DND-41 (cell line): ENCODE measurements around the gene ASPA.

Experiments
- ATAC-seq: fragments of 200-7000 bp; cut with Tn5 transposase; 3 replicates; pipeline ENCODE4 v1.9.1; 2021; ENCODE audit warnings: low read depth; ENCODE audit not compliant: insufficient read depth
- DNase-seq: peaks from one replicate; pipeline ENCODE4 v3.0.0-alpha.2; 2020
- H2AFZ ChIP-seq: 2 replicates; pipeline ENCODE4 v1.6.0; 2012; ENCODE audit warnings: low read depth, low read length
- H3K27ac ChIP-seq: 2 replicates; pipeline ENCODE4 v1.5.1; 2012; ENCODE audit warnings: low read length, inconsistent platforms
- H3K27me3 ChIP-seq: fragments of 200-600 bp; sonication (generic); 2 replicates; pipeline ENCODE4 v1.6.0; 2012; ENCODE audit warnings: low read length, mild to moderate bottlenecking, inconsistent platforms; ENCODE audit not compliant: insufficient read depth, poor library complexity
- H3K36me3 ChIP-seq: 2 replicates; pipeline ENCODE4 v1.5.1; 2012; ENCODE audit warnings: low read length, inconsistent platforms; ENCODE audit not compliant: insufficient read depth
- H3K4me1 ChIP-seq: 2 replicates; pipeline ENCODE4 v1.5.1; 2012; ENCODE audit warnings: mild to moderate bottlenecking, low read length; ENCODE audit not compliant: insufficient read depth
- H3K4me2 ChIP-seq: 2 replicates; pipeline ENCODE4 v1.6.0; 2012; ENCODE audit warnings: mild to moderate bottlenecking, moderate library complexity, low read length, inconsistent platforms; ENCODE audit not compliant: insufficient read depth
- H3K4me3 ChIP-seq, 2 experiments: fragments of 200-600 bp in 1 of 2; shearing (Covaris generic) in 1 of 2; 2 replicates each; pipeline ENCODE4 v1.5.1; 2012 to 2016; ENCODE audit warnings: inconsistent platforms in 2 of 2, low read length in 2 of 2, mild to moderate bottlenecking in 2 of 2, low read depth in 1 of 2, moderate library complexity in 1 of 2
- H3K79me2 ChIP-seq: 2 replicates; pipeline ENCODE4 v1.6.0; 2012; ENCODE audit warnings: low read length, inconsistent platforms; ENCODE audit not compliant: insufficient read depth
- H3K9ac ChIP-seq: 2 replicates; pipeline ENCODE4 v1.6.0; 2012; ENCODE audit warnings: low read depth, mild to moderate bottlenecking, inconsistent platforms, low read length, moderate library complexity
- H3K9me3 ChIP-seq: 2 replicates; pipeline ENCODE4 v1.5.1; 2012; ENCODE audit warnings: low read length, moderate library complexity, mild to moderate bottlenecking, inconsistent platforms; ENCODE audit not compliant: insufficient read depth, severe bottlenecking
- H4K20me1 ChIP-seq: 2 replicates; pipeline ENCODE4 v1.6.0; 2012; ENCODE audit warnings: low read length; ENCODE audit not compliant: insufficient read depth
- EZH2 ChIP-seq: IDR thresholded peaks from 3 replicates; pipeline ENCODE4 v1.6.1; 2012; ENCODE audit warnings: borderline replicate concordance, low read depth, mild to moderate bottlenecking, moderate library complexity, low read length, inconsistent platforms; ENCODE audit not compliant: severe bottlenecking
- TF ChIP-seq, protein P1 (sequence below): IDR thresholded peaks from 2 replicates; pipeline ENCODE4 v1.5.1; 2012; ENCODE audit warnings: borderline replicate concordance, low read length, moderate library complexity, mild to moderate bottlenecking; ENCODE audit not compliant: poor library complexity, severe bottlenecking; ENCODE audit errors: extremely low read depth

The ASPA gene

DNA sequence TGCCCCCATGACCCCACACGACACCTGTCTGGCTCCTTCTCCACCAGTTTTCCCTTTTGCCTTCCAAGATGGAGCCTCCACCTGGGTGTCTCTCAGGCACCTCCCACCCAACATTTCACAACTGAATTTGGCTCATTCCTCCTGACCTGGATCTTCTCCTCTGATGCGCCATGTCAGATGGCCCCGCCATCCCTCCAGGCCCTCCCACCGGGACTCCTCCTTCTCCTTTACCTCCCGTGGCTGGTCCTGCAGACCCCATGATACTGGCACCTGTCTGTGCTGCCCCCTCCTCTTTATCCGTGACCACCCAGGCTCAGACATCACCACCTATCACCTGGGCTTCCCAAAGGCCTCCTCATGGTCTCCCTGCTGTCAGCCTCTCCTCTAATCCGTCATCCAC, 77.1 kb downstream of the ASPA start:
- Histone ChIP-seq H3K79me2 (no peaks in the 10 kb centered on the region), H3K4me1 (no peaks in the 10 kb centered on the region), H3K27ac (no peak overlapping the region), H3K4me3 (no peak overlapping the region), H3K4me2 (no peak overlapping the region), H3K9me3 (no peaks in the 10 kb centered on the region), H3K9ac (no peak overlapping the region), H2AFZ (no peak overlapping the region), H3K27me3 (no peaks in the 10 kb centered on the region), H3K36me3 (no peaks in the 10 kb centered on the region), H4K20me1 (no peaks in the 10 kb centered on the region)
- ATAC-seq (no peak), DNase-seq (no peak)
- TF ChIP-seq, protein P1, sequence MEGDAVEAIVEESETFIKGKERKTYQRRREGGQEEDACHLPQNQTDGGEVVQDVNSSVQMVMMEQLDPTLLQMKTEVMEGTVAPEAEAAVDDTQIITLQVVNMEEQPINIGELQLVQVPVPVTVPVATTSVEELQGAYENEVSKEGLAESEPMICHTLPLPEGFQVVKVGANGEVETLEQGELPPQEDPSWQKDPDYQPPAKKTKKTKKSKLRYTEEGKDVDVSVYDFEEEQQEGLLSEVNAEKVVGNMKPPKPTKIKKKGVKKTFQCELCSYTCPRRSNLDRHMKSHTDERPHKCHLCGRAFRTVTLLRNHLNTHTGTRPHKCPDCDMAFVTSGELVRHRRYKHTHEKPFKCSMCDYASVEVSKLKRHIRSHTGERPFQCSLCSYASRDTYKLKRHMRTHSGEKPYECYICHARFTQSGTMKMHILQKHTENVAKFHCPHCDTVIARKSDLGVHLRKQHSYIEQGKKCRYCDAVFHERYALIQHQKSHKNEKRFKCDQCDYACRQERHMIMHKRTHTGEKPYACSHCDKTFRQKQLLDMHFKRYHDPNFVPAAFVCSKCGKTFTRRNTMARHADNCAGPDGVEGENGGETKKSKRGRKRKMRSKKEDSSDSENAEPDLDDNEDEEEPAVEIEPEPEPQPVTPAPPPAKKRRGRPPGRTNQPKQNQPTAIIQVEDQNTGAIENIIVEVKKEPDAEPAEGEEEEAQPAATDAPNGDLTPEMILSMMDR: no peak
- no peak for TF ChIP-seq EZH2
